Neural cell (in vitro differentiated cells): ENCODE measurements around the gene PPM1N. TPM values are rescaled to one million over a fixed set of nuclear protein-coding genes. Genes with fewer than 3 reads are reported as not detected.

ENCODE experiments used
- H2AFZ ChIP-seq: fragments of 200-600, 300-800 bp; sonication (generic), shearing (Covaris generic); 2 replicates; pipeline ENCODE4 v1.6.0; 2014; ENCODE audit warnings: low read depth, mild to moderate bottlenecking, antibody characterized with exemption, low read length, moderate library complexity
- H3F3A ChIP-seq: fragments of 200-600 bp; shearing (Covaris generic); 2 replicates; pipeline ENCODE4 v1.6.1; 2016; ENCODE audit warnings: mild to moderate bottlenecking, moderate library complexity, mixed read lengths, antibody characterized with exemption, low read length; ENCODE audit not compliant: insufficient read depth, poor library complexity, severe bottlenecking
- H3K27ac ChIP-seq: fragments of 200-600, 300-800 bp; sonication (generic), shearing (Covaris generic); 2 replicates; pipeline ENCODE4 v1.5.1; 2014; ENCODE audit warnings: mild to moderate bottlenecking, low read length, moderate library complexity
- H3K27me3 ChIP-seq: fragments of 300-800, 200-600 bp; sonication (generic), shearing (Covaris generic); 2 replicates; pipeline ENCODE4 v1.6.0; 2014; ENCODE audit warnings: mild to moderate bottlenecking, low read depth, low read length, moderate library complexity; ENCODE audit not compliant: insufficient read depth
- H3K36me3 ChIP-seq: fragments of 300-800, 200-600 bp; sonication (generic), shearing (Covaris generic); 2 replicates; pipeline ENCODE4 v1.5.1; 2014; ENCODE audit warnings: mild to moderate bottlenecking, antibody characterized with exemption, low read length, moderate library complexity; ENCODE audit not compliant: insufficient read depth
- H3K4me2 ChIP-seq: fragments of 300-800, 200-600 bp; sonication (generic), shearing (Covaris generic); 2 replicates; pipeline ENCODE4 v1.6.0; 2014; ENCODE audit warnings: mild to moderate bottlenecking, low read length
- H3K4me3 ChIP-seq: fragments of 300-800, 200-600 bp; sonication (generic), shearing (Covaris generic); 2 replicates; pipeline ENCODE4 v1.5.1; 2014; ENCODE audit warnings: mild to moderate bottlenecking, low read length, moderate library complexity
- H3K79me2 ChIP-seq: fragments of 200-600 bp; shearing (Covaris generic); replicated peaks from 2 replicates; pipeline ENCODE4 v1.6.0; 2014; ENCODE audit warnings: mild to moderate bottlenecking, low read length, moderate library complexity; ENCODE audit not compliant: insufficient read depth
- H3K9ac ChIP-seq: fragments of 300-800, 200-600 bp; sonication (generic), shearing (Covaris generic); 2 replicates; pipeline ENCODE4 v1.6.1; 2016; ENCODE audit warnings: mild to moderate bottlenecking, low read length, mixed read lengths
- H3K9me2 ChIP-seq: fragments of 200-600 bp; shearing (Covaris generic); 2 replicates; pipeline ENCODE4 v1.6.1; 2016; ENCODE audit warnings: mild to moderate bottlenecking, low read length, mixed read lengths; ENCODE audit not compliant: insufficient read depth
- H3K9me3 ChIP-seq: fragments of 200-600, 300-800 bp; sonication (generic), shearing (Covaris generic); 2 replicates; pipeline ENCODE4 v1.6.1; 2016; ENCODE audit warnings: mild to moderate bottlenecking, mixed run types, low read length, moderate library complexity, mixed read lengths
- H4K20me1 ChIP-seq: fragments of 200-600 bp; shearing (Covaris generic); 2 replicates; pipeline ENCODE4 v1.6.1; 2016; ENCODE audit warnings: mild to moderate bottlenecking, mixed run types; ENCODE audit not compliant: insufficient read depth
- EP300 ChIP-seq: fragments of 450-650 bp; conservative IDR thresholded peaks from 2 replicates; pipeline ENCODE4 v1.6.1; 2014; ENCODE audit warnings: antibody characterized with exemption, mild to moderate bottlenecking, moderate library complexity; ENCODE audit not compliant: poor library complexity, severe bottlenecking
- EZH2 ChIP-seq: fragments of 200-600, 300-800 bp; shearing (Covaris generic), sonication (generic); IDR thresholded peaks from 2 replicates; pipeline ENCODE4 v1.6.1; 2014; ENCODE audit warnings: antibody characterized with exemption, low read length, borderline replicate concordance, mild to moderate bottlenecking; ENCODE audit not compliant: insufficient read depth, poor library complexity, severe bottlenecking
- MXI1 ChIP-seq: fragments of 450-650 bp; conservative IDR thresholded peaks from 2 replicates; pipeline ENCODE4 v1.6.1; 2014; ENCODE audit warnings: antibody characterized with exemption, mild to moderate bottlenecking; ENCODE audit not compliant: poor library complexity, severe bottlenecking
- POLR2AphosphoS5 ChIP-seq: IDR thresholded peaks from 2 replicates; pipeline ENCODE4 v1.6.1; 2012
- RAD21 ChIP-seq: fragments of 450-650 bp; conservative IDR thresholded peaks from 2 replicates; pipeline ENCODE4 v1.6.1; 2014; ENCODE audit warnings: antibody characterized with exemption, mild to moderate bottlenecking, moderate library complexity
- SMC3 ChIP-seq: fragments of 450-650 bp; conservative IDR thresholded peaks from 2 replicates; pipeline ENCODE4 v1.6.1; 2014; ENCODE audit warnings: antibody characterized with exemption, mild to moderate bottlenecking, moderate library complexity; ENCODE audit not compliant: poor library complexity
- TAF1 ChIP-seq: IDR thresholded peaks from 2 replicates; pipeline ENCODE4 v1.6.1; 2012; ENCODE audit warnings: low read depth
- polyA plus RNA-seq: library from polyadenylated mRNA; depleted of rRNA; stranded (reverse); fragments of >200 nt; gene quantifications from 2 replicates; pipeline ENCODE4 v1.2.3, GENCODE V29; 2014
- TF ChIP-seq, protein P1 (sequence below): IDR thresholded peaks from 2 replicates; pipeline ENCODE4 v1.6.1; 2012; ENCODE audit warnings: borderline replicate concordance
- TF ChIP-seq, protein P2 (sequence below): fragments of 450-650 bp; IDR thresholded peaks from 2 replicates; pipeline ENCODE4 v1.5.1; 2014; ENCODE audit warnings: antibody characterized with exemption, mild to moderate bottlenecking, moderate library complexity; ENCODE audit not compliant: poor library complexity, severe bottlenecking

PPM1N gene
- polyA plus RNA-seq, 1 donor from 2014 or later = 1.0 TPM

DNA sequence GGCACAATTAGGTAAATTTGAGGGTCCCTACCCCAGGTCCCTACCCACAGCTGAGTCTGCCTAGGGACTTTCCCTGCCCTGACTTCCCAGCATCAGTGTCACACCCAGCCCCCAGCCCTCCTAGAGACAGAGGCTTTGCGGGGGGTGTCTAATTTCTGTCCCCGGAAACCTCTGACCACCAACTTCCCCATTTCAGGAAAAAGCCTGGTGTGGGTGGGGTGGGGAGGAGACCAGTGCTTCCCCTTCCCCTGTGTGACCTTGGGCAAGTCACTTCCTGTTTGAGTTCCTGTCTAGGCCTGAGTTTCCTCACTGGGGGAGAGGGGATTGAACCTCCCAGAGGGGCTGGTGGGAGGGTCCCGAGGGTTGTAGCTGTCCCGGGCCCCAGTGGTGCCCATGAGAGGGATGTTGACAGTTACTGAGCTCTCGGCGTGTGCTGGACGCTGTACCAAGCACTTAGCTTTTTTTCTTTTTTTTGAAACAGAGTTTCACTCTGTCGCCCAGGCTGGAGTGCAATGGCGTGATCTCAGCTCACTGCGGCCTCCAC, 16.9 kb downstream of the PPM1N start:
- Histone ChIP-seq H3K9me2 (no peaks in the 10 kb centered on the region), H3K9me3 (no peaks in the 10 kb centered on the region), H3K79me2 (no peaks in the 10 kb centered on the region), H3K4me3 (no peak overlapping the region), H3F3A (no peaks in the 10 kb centered on the region), H2AFZ (no peak overlapping the region), H3K36me3 (no peaks in the 10 kb centered on the region), H3K9ac (no peak overlapping the region), H3K4me2 (no peak overlapping the region), H4K20me1 (no peaks in the 10 kb centered on the region), H3K27ac (no peak overlapping the region), H3K27me3 (no peaks in the 10 kb centered on the region)
- TF ChIP-seq SMC3 (no peak), EP300 (no peak), POLR2AphosphoS5 (no peak), RAD21 (no peak), EZH2 (no peak), TAF1 (no peak)
- TF ChIP-seq, protein P1, sequence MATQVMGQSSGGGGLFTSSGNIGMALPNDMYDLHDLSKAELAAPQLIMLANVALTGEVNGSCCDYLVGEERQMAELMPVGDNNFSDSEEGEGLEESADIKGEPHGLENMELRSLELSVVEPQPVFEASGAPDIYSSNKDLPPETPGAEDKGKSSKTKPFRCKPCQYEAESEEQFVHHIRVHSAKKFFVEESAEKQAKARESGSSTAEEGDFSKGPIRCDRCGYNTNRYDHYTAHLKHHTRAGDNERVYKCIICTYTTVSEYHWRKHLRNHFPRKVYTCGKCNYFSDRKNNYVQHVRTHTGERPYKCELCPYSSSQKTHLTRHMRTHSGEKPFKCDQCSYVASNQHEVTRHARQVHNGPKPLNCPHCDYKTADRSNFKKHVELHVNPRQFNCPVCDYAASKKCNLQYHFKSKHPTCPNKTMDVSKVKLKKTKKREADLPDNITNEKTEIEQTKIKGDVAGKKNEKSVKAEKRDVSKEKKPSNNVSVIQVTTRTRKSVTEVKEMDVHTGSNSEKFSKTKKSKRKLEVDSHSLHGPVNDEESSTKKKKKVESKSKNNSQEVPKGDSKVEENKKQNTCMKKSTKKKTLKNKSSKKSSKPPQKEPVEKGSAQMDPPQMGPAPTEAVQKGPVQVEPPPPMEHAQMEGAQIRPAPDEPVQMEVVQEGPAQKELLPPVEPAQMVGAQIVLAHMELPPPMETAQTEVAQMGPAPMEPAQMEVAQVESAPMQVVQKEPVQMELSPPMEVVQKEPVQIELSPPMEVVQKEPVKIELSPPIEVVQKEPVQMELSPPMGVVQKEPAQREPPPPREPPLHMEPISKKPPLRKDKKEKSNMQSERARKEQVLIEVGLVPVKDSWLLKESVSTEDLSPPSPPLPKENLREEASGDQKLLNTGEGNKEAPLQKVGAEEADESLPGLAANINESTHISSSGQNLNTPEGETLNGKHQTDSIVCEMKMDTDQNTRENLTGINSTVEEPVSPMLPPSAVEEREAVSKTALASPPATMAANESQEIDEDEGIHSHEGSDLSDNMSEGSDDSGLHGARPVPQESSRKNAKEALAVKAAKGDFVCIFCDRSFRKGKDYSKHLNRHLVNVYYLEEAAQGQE = no peak
- TF ChIP-seq, protein P2, sequence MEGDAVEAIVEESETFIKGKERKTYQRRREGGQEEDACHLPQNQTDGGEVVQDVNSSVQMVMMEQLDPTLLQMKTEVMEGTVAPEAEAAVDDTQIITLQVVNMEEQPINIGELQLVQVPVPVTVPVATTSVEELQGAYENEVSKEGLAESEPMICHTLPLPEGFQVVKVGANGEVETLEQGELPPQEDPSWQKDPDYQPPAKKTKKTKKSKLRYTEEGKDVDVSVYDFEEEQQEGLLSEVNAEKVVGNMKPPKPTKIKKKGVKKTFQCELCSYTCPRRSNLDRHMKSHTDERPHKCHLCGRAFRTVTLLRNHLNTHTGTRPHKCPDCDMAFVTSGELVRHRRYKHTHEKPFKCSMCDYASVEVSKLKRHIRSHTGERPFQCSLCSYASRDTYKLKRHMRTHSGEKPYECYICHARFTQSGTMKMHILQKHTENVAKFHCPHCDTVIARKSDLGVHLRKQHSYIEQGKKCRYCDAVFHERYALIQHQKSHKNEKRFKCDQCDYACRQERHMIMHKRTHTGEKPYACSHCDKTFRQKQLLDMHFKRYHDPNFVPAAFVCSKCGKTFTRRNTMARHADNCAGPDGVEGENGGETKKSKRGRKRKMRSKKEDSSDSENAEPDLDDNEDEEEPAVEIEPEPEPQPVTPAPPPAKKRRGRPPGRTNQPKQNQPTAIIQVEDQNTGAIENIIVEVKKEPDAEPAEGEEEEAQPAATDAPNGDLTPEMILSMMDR = no peak

DNA sequence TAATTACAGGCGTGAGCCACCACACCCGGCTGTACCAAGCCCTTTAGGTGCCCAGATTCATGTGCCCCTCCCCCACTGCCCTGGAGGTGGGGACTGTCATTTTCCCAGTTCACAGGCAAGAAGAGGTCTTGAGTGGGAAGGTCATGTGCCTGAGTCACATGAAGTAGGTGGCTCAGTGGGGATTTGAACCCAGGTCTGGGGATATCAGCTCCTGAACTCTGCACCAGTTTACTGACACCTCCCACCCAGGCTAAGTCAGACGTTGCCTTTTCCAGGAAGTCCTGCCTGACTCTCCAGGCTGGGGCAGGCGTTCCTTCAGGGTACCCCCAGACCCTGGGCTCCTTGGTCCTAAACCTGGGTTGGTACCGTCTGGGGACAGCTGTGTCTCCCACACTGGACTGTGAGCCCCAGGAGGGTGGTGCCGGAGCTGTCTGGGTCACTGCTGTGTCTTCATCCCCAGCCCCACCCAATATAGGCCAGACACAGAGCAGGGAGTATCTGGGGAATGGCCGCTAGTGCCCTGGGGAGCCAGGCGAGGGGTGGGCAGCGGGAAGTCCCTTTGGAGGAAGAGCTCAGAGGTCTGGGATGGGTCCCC, 17.7 kb downstream of the PPM1N start:
- H3K9me2 ChIP-seq = no peaks in the 10 kb centered on the region
- H3K27ac ChIP-seq = no peak overlapping the region
- H3F3A ChIP-seq = no peaks in the 10 kb centered on the region
- H3K4me3 ChIP-seq = no peak overlapping the region
- H3K9me3 ChIP-seq = no peaks in the 10 kb centered on the region
- no peak overlapping the region for H3K9ac ChIP-seq
- no peak overlapping the region for H2AFZ ChIP-seq
- H3K4me2 ChIP-seq = no peak overlapping the region
- H3K79me2 ChIP-seq = no peaks in the 10 kb centered on the region
- H4K20me1 ChIP-seq = no peaks in the 10 kb centered on the region
- TF ChIP-seq, protein P1 = no peak
- TF ChIP-seq POLR2AphosphoS5 = no peak
- no peak for TF ChIP-seq EP300
- no peak for TF ChIP-seq RAD21
- no peak for TF ChIP-seq EZH2
- TF ChIP-seq SMC3 = no peak
- TF ChIP-seq, protein P2 = no peak
- no peak for TF ChIP-seq TAF1
- TF ChIP-seq MXI1 = no peak
- no peaks in the 10 kb centered on the region for H3K27me3 ChIP-seq
- no peaks in the 10 kb centered on the region for H3K36me3 ChIP-seq
